CD1c-positive myeloid dendritic cell (primary cell): ENCODE results near the gene GPC6.
"Not testable (repeated sequence)": the region's sequence is repeated elsewhere in the genome, so short reads cannot be mapped to it uniquely, and the experiment has no call there.

Experiments used
- DNase-seq: peaks from one replicate; pipeline ENCODE4 v3.0.0-alpha.2; 2016; ENCODE audit errors: extremely low spot score

GPC6 gene

DNA sequence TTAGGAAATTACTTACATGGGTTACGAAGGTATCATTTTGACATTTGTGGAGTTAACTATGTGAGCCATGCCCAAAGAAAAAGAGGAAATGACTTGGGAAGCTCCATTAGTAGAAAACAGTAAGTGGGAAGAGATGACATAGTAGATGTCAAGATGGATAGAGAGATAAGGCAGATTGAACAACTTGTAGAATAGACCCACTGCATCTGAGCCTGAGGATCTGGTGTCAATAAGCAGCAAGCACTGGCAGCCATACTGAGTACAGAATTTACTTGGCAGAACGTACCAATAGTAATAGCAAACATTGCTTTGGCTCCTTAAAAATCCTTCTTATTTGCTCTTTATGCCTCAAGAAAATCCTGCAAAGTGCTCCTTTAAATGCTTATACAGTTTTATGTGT lies 203.8 kb downstream of the GPC6 start:
- DNase-seq, result no peak

DNA sequence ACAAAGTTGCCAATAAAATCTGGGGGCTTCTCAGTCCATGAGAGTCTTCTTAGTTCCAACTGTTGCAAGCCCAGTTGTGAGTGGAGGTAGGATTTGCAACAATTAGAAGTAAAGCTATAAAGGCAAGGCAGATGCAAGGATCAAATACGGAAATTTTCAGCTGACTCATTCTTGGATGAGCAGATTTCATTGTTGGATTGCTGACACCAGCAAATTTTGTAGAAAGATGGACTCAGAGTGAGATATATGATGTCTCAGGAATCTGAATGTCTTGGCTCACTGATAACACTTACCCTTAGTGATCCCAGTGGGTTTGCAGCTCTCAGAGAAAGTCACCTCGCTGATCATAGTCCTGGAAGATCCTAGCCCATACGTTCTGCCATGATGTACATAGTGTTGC lies 209.0 kb downstream of the GPC6 start:
- DNase-seq, result no peak

DNA sequence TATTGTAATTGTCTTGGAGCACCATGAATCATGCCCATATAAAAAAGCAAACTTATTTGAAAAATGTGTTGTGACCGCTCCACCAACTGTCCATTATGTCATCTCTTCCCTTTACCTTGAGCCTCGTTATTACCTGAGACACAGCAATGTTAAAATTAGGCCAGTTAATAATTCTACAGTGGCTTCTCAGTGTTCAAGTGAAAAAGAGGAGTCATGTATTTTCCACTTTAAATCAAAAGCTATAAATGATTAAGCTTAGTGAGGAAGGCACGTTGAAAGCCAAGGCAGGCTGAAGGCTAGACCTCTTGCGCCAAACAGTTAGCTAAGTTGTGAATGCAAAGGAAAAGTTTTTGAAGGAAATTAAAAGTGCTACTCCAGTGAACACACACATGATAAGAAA lies 210.5 kb downstream of the GPC6 start:
- DNase-seq, result no peak

DNA sequence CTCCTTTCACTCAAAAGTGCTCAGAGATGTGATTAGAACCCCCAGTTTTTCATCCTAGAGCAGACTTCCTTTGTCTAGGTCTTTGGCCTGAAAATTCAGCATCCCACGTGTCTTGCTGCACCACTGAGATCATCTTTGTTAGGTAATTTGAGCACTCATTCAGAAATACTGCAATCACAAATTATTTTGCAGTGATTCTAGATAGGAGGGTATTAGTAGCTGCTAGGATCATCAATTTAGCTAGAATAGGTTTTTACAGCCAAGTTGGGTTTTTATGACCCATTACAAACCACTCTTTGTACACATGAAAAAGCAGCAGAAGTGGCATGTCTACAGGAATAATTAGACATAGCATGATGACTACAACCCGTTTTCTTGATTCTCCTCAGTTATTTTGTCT lies 219.6 kb downstream of the GPC6 start:
- no peak for DNase-seq

DNA sequence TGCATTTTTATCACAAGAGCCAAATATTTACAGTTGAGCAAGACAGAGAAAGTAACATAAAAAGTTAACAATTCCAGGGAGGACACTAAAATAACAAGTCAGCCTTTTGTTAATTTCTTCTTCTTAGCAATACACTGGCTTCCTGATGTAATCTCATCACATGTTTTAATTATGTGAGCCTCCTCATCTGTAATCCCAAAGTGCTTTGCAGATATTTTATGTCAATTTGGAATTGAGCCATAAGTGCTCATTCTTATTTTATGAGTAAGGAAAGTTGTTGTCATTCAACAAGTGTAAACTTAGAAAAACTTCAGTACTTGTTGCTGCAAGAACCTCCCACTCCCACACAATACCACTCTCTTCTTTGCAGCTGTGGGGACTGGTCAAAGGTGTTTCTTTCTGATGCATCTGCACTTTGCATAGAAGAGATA lies 223.6 kb downstream of the GPC6 start:
- no peak for DNase-seq

DNA sequence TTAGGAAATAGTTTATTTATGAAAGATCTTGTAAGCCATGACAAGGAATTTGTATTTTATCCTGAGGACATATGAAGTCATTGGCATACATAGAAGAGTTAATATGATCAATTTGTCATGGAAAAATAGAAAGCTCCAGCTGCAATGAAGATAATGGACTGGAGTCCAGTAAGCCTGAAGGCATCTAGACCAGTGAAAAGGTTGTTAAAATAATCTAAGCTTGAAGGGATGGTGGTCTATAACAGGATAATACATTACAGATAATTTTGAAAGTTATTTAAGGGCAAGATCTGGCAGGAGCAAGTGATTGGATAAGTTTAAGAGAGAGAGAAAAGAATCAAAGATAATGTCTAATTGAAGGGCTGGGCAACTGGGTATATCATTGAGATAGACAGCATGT lies 224.2 kb downstream of the GPC6 start:
- DNase-seq, result no peak

DNA sequence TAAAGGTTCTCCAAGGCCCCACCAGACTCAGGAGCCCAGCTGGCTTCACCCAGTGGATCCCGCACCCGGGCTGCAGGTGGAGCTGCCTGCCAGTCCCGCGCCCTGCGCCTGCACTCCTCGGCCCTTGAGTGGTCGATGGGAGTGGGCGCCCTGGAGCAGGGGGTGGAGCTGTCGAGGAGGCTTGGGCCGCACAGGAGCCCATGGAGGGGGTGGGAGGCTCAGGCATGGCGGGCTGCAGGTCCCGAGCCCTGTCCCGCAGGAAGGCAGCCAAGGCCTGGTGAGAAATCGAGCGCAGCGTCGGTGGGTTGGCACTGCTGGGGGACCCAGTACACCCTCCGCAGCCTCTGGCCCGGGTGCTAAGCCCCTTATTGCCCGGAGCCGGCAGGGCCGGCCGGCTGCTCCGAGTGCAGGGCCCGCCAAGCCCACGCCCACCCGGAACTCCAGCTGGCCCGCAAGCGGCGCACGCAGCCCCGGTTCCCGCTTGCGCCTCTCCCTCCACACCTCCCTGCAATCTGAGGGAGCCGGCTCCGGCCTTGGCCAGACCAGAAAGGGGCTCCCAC lies 228.1 kb downstream of the GPC6 start:
- DNase-seq, result not testable (repeated sequence)

DNA sequence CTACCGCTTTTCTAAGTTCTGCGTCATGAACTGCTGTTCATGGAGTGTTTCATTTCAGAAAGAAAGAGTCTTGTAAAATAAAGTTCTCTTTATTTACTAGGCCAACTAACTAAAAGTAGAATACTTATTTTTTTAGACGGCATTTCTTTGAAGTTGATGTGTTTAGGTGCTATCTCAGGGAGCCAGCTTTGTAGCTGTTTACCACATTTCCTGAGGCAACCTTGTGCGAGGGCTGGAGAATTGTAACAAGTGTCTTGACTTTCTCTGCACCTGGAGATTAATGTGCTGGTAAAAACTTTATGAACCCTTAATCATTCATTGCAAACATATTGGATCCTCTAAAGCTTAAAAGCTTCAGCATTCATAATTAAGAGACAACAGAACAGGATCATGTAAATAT lies 229.3 kb downstream of the GPC6 start:
- DNase-seq, result no peak

DNA sequence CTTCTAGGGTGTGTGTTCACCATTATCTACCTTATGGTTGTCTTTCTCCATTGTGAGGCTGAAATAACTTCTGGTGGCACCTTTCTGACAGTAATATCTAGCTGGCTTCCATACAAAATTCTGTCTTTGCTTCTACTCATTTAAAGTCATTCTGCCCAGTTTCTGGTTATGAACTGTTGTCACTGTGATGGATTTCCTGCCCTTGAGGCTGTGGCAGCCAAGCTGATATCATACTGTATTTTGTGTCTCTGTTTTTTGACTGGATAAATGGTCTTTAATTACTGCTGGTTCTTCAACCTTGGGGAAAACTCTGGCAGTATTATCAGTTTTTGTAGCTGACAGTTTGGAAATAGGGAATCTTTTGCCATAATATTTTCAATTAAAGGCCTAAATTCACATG lies 233.4 kb downstream of the GPC6 start:
- no peak for DNase-seq

DNA sequence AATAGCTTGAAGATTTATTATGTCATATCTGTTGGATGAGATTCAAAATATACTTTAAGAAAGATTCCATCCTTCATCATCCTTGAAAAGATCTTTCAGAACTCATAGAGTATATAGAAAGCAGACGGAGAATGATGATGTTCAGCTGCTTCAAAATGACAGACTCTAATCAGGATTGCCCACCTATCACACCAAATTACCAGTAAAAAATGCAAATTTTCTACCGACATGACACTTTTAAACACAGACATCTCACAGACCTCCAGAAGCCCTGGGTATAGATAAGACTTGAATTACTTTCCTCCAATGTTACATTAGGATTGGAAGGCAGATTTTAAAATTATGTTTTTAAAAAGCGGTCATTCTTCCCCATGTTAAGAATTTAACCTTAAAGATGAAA lies 235.5 kb downstream of the GPC6 start:
- no peak for DNase-seq

DNA sequence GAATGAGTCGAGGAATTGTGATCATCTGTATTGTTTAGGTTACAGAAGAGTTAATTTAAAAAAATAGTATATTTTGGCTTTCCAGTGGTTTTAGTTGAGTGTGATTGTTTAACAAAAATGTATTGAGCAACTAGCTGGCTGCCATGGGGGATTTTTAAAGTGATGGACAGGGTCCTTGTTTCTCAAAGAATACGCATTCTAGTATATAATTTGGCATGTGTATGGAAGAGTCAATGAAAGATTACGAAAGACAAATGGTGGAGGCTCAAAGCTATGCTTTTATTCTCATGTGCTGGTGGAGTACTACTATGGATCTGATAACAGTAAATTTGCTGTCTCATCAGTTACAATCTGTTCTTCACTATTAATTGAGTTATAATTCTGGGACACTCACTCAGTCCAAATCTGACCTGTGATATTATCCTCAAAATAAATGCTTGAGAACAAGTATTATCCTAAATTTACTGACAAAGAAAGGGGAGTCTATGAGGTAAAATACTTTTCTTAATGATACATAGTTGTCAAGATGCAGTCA lies 240.0 kb downstream of the GPC6 start:
- no peak for DNase-seq

DNA sequence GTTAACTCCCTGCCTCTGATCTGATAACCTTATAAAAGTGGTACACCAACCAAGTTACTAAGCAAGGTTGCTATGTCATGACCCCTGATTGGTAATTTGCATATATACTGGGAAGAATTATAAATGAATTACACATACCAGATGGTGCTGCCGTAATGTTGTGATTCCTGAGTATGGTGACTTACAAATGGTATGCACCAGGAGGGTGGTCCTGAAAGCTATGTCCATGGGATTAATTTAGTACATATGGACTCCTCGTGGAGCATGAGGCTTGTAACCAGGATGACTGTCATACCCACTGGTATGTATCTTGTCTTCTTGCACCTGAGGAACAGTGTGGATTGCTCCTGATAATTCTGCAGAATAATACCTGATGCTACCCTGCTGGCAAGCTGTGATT lies 240.6 kb downstream of the GPC6 start:
- DNase-seq, result no peak

DNA sequence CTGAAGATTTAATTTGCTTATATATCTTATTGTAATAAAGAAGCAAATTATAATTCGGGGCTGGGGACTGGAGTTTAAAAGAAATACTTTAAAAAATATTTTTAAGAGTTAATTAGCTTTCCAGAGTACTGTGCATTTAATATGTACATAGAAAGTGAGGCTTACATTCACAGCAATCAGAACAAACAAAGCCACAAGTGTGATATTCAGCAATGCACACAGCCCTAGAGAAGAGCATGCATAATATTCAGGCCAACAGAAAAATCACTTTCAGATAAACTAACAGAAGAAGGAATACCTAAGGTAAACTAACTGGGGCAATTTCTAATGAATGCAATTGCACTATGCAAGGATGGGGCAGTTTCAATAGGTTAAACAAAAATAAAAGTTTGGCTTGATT lies 241.8 kb downstream of the GPC6 start:
- no peak for DNase-seq

DNA sequence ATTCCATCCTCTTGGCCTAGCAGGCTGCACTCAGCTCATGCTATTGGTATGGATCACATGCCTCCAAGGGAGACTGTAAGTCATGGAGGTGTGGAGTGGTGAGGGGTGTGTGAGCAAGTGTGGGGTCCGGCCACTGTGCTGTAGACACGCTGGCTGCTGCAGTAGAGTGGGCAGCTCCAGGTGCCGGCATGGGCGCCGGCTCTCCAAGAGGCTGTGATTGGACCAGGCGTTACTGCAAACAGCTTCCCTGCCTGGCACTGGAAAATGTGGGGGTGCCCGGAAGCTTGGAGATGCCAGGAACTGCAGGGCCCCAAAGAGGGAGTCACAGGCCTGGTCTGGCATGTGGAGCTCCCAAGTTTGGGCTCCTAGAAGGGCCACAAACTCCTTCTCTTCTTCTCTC lies 245.7 kb downstream of the GPC6 start:
- no peak for DNase-seq

DNA sequence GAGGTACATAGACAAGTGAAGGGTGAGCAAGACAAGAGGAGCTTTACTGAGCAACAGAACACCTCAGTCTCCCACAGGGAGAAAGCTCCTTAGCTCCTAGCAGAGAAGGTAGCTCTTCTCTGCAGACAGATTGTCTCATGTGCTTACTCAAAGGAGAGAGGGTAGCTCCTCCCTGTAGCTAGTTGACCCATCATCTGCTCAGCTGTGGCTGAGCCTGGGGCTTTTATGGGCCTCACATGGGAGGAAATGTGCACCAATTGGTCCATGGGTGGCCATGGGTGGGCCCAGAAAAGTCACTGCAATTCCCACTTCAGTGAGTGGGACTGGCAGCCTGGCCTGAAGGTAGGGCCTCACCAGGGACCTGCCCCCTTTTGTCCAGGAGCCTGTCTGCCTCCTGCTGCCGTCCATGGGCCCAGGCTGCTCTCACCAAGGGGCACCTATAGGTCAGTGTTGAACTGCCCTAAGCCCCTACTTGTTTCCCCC lies 246.2 kb downstream of the GPC6 start:
- no peak for DNase-seq

DNA sequence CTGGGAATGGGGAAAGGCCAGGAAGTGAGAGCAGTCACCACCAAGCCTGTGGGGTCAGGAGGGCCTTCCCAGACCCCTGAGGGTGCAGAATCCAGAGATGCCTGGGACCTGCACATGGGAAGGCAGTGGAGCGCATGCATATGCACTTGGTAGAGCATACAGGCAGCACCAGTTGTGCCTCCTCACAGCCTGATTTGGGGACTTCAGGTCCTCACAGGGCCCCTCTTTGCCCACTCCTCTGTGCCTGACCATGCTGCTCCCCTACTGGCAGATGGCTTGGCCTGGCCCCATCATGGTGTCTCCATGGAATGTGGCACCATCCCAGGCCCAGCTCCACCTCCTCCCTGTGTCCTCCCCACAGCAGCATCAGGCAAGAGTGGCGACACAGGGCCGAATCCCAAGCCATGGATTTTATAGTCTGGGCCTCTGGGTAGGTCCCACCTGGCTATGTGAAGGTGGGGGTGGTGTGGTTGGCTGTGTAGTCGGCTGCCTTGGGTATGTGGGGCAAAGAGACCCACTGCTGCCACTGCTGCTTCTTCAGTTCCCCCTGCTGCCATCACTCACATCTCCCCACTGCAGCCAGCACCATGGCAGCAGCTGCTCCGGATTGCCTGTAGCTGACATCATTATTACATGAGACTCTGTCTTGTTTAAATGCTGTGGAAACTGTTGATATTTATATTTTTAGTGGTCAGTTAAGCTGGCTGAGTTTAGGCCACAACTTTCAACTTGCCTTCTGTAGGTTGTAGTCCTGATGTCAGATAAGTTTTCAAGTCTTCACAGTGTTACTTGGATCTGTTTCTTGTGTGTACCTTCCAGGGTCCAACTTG lies 247.0 kb downstream of the GPC6 start:
- DNase-seq, result no peak

DNA sequence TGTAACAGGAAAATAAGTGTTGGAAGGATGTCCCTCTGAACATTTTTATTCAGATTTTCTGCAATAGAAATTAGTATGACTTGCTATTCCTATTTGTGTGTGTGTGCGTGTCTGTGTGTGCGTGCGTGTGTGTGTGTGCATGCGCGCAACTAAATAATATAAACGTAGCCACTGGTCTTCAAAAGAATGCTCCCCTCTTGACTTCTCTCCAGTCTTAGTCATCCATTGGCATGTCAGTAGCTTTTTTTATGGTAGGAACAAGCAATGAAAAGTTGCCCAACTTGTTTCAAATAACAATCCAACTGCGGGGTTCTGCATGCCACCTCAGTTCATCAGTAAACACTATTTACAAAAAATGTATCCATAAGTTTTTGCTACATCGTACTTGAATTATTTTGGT lies 249.6 kb downstream of the GPC6 start:
- DNase-seq, result no peak

DNA sequence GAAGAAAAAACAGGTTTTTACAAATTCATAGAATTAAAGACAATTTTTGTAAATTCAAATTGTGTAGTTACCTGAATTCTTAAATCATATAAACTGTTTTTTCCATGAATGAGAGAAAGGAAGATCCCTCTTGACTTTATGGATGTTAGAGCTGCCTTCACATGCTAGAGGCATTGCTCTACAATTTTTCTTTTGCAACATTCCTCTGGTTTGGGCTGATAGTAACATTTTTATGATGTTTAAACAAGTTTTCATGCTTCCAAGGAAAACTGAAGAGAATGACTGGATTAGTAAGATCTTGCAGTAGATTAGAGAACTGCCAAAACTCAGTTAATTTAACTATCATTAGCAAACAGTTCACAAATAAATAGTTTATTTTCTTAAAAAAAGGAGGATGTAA lies 250.6 kb downstream of the GPC6 start:
- DNase-seq, result no peak

DNA sequence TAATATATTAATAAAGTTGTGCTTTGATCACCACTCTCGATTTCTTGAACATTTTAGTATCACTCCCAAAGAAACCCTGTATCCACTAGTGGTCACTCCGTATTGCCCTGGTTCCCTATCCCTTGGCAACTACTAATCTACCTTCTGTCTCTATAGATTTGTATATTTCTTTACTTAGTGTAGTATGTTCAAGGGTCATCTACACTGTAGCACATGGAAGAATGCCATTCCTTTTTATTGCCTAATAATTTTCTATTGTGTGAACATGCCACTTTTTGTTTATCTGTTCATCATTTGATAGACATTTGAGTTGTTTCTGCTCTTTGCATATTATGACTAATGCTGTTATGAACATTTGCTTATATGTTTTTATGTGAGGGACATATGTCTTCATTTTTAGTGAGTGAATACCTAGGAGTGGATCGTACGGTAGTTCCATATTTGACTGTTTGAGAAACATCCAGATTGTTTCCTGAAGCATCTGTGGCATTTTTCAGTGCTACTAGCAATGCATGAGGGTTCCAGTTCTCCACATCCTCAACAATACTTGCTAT lies 254.0 kb downstream of the GPC6 start:
- no peak for DNase-seq

DNA sequence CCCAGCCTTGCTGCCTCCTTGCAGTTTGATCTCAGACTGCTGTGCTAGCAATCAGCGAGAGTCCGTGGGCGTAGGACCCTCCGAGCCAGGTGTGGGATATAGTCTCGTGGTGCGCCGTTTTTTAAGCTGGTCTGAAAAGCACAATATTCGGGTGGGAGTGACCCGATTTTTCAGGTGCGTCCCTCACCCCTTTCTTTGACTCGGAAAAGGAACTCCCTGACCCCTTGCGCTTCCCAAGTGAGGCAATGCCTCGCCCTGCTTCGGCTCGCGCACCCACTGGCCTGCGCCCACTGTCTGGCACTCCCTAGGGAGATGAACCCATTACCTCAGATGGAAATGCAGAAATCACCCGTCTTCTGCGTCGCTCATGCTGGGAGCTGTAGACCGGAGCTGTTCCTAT lies 269.5 kb downstream of the GPC6 start:
- not testable (repeated sequence) for DNase-seq

DNA sequence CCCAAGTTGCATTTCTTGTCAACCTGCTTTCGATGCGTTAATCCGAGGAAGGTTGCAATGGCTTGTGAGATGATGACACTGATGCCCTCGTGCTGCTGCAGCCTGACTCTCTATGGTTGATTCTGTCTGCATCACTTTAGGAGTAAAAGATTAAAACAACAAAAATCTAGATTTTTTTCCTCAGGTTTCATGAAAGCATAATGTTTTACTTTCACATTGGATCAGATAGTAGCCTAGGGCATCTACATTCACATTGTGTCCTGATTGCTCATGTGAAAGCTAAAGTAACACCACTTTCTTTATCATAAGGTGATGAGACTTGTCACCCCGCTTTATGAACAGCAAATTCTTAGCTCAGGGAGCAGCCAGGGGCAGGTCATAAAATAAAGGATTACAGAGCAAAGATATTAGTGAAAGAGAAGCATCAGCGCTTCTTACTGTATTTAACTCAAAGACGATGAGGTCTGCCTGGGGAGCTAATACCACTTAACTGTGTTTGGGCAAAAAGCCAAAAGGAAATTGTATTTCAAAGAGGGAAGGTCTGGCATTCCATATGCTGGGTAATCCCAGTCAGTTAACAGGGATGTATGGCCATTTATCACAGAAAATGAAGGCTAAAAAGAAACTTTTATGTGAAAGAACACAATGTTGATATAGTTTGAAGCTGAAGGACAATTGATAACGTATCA lies 270.5 kb downstream of the GPC6 start:
- no peak for DNase-seq

DNA sequence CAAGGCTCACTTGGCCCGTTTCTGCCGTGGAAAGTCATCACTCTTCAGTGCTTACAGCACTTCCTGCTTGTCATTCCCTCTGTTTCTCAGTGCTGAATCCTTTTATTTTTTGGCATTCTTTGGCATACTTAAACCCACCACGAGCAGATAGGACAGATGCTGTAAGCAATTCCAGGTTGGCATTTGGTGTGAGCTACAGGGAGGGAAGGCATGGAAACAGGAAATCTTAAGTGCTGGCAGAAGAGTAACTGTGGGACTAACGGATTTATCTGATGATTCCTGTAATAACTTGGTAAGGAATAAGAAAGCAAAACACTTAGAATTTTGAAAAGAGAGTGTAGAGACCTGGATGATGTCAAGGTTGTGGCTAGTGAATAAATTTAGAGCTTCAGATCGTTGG lies 273.4 kb downstream of the GPC6 start:
- DNase-seq, result no peak
